Neural cell (in vitro differentiated cells): ENCODE data around the gene HOXB9. TPM values are rescaled to one million over a fixed set of nuclear protein-coding genes. Genes with fewer than 3 reads are reported as not detected.

ENCODE experiments used
- H2AFZ ChIP-seq: fragments of 200-600, 300-800 bp; sonication (generic), shearing (Covaris generic); 2 replicates; pipeline ENCODE4 v1.6.0; 2014; ENCODE audit warnings: low read depth, mild to moderate bottlenecking, antibody characterized with exemption, low read length, moderate library complexity
- H3F3A ChIP-seq: fragments of 200-600 bp; shearing (Covaris generic); 2 replicates; pipeline ENCODE4 v1.6.1; 2016; ENCODE audit warnings: mild to moderate bottlenecking, moderate library complexity, mixed read lengths, antibody characterized with exemption, low read length; ENCODE audit not compliant: insufficient read depth, poor library complexity, severe bottlenecking
- H3K27ac ChIP-seq: fragments of 200-600, 300-800 bp; sonication (generic), shearing (Covaris generic); 2 replicates; pipeline ENCODE4 v1.5.1; 2014; ENCODE audit warnings: mild to moderate bottlenecking, low read length, moderate library complexity
- H3K27me3 ChIP-seq: fragments of 300-800, 200-600 bp; sonication (generic), shearing (Covaris generic); 2 replicates; pipeline ENCODE4 v1.6.0; 2014; ENCODE audit warnings: mild to moderate bottlenecking, low read depth, low read length, moderate library complexity; ENCODE audit not compliant: insufficient read depth
- H3K36me3 ChIP-seq: fragments of 300-800, 200-600 bp; sonication (generic), shearing (Covaris generic); 2 replicates; pipeline ENCODE4 v1.5.1; 2014; ENCODE audit warnings: mild to moderate bottlenecking, antibody characterized with exemption, low read length, moderate library complexity; ENCODE audit not compliant: insufficient read depth
- H3K4me2 ChIP-seq: fragments of 300-800, 200-600 bp; sonication (generic), shearing (Covaris generic); 2 replicates; pipeline ENCODE4 v1.6.0; 2014; ENCODE audit warnings: mild to moderate bottlenecking, low read length
- H3K4me3 ChIP-seq: fragments of 300-800, 200-600 bp; sonication (generic), shearing (Covaris generic); 2 replicates; pipeline ENCODE4 v1.5.1; 2014; ENCODE audit warnings: mild to moderate bottlenecking, low read length, moderate library complexity
- H3K79me2 ChIP-seq: fragments of 200-600 bp; shearing (Covaris generic); replicated peaks from 2 replicates; pipeline ENCODE4 v1.6.0; 2014; ENCODE audit warnings: mild to moderate bottlenecking, low read length, moderate library complexity; ENCODE audit not compliant: insufficient read depth
- H3K9ac ChIP-seq: fragments of 300-800, 200-600 bp; sonication (generic), shearing (Covaris generic); 2 replicates; pipeline ENCODE4 v1.6.1; 2016; ENCODE audit warnings: mild to moderate bottlenecking, low read length, mixed read lengths
- H3K9me2 ChIP-seq: fragments of 200-600 bp; shearing (Covaris generic); 2 replicates; pipeline ENCODE4 v1.6.1; 2016; ENCODE audit warnings: mild to moderate bottlenecking, low read length, mixed read lengths; ENCODE audit not compliant: insufficient read depth
- H3K9me3 ChIP-seq: fragments of 200-600, 300-800 bp; sonication (generic), shearing (Covaris generic); 2 replicates; pipeline ENCODE4 v1.6.1; 2016; ENCODE audit warnings: mild to moderate bottlenecking, mixed run types, low read length, moderate library complexity, mixed read lengths
- H4K20me1 ChIP-seq: fragments of 200-600 bp; shearing (Covaris generic); 2 replicates; pipeline ENCODE4 v1.6.1; 2016; ENCODE audit warnings: mild to moderate bottlenecking, mixed run types; ENCODE audit not compliant: insufficient read depth
- CTCF ChIP-seq: fragments of 450-650 bp; IDR thresholded peaks from 2 replicates; pipeline ENCODE4 v1.5.1; 2014; ENCODE audit warnings: antibody characterized with exemption, mild to moderate bottlenecking, moderate library complexity; ENCODE audit not compliant: poor library complexity, severe bottlenecking
- EP300 ChIP-seq: fragments of 450-650 bp; conservative IDR thresholded peaks from 2 replicates; pipeline ENCODE4 v1.6.1; 2014; ENCODE audit warnings: antibody characterized with exemption, mild to moderate bottlenecking, moderate library complexity; ENCODE audit not compliant: poor library complexity, severe bottlenecking
- EZH2 ChIP-seq: fragments of 200-600, 300-800 bp; shearing (Covaris generic), sonication (generic); IDR thresholded peaks from 2 replicates; pipeline ENCODE4 v1.6.1; 2014; ENCODE audit warnings: antibody characterized with exemption, low read length, borderline replicate concordance, mild to moderate bottlenecking; ENCODE audit not compliant: insufficient read depth, poor library complexity, severe bottlenecking
- MXI1 ChIP-seq: fragments of 450-650 bp; conservative IDR thresholded peaks from 2 replicates; pipeline ENCODE4 v1.6.1; 2014; ENCODE audit warnings: antibody characterized with exemption, mild to moderate bottlenecking; ENCODE audit not compliant: poor library complexity, severe bottlenecking
- POLR2AphosphoS5 ChIP-seq: IDR thresholded peaks from 2 replicates; pipeline ENCODE4 v1.6.1; 2012
- RAD21 ChIP-seq: fragments of 450-650 bp; conservative IDR thresholded peaks from 2 replicates; pipeline ENCODE4 v1.6.1; 2014; ENCODE audit warnings: antibody characterized with exemption, mild to moderate bottlenecking, moderate library complexity
- REST ChIP-seq: IDR thresholded peaks from 2 replicates; pipeline ENCODE4 v1.6.1; 2012; ENCODE audit warnings: borderline replicate concordance
- SMC3 ChIP-seq: fragments of 450-650 bp; conservative IDR thresholded peaks from 2 replicates; pipeline ENCODE4 v1.6.1; 2014; ENCODE audit warnings: antibody characterized with exemption, mild to moderate bottlenecking, moderate library complexity; ENCODE audit not compliant: poor library complexity
- TAF1 ChIP-seq: IDR thresholded peaks from 2 replicates; pipeline ENCODE4 v1.6.1; 2012; ENCODE audit warnings: low read depth
- polyA plus RNA-seq: library from polyadenylated mRNA; depleted of rRNA; stranded (reverse); fragments of >200 nt; gene quantifications from 2 replicates; pipeline ENCODE4 v1.2.3, GENCODE V29; 2014

HOXB9 gene
- polyA plus RNA-seq, 1 donor from 2014 or later = not detected

GRCh38 chr17:48627118-48627597 lies 1.0 kb upstream of the HOXB9 start:
- no peak overlapping the region for H3K27ac ChIP-seq
- no peak overlapping the region for H2AFZ ChIP-seq
- no peaks in the 10 kb centered on the region for H3K9me2 ChIP-seq
- H3F3A ChIP-seq = no peaks in the 10 kb centered on the region
- H3K9me3 ChIP-seq = peaks cover 4% of the 10 kb centered on the region
- TF ChIP-seq EP300 (no peak), TAF1 (no peak), CTCF (no peak), SMC3 (no peak), POLR2AphosphoS5 (no peak), MXI1 (no peak)
- peaks cover 100% of the 10 kb centered on the region for H3K27me3 ChIP-seq
- no peaks in the 10 kb centered on the region for H4K20me1 ChIP-seq
- no peaks in the 10 kb centered on the region for H3K79me2 ChIP-seq
- no peak overlapping the region for H3K4me3 ChIP-seq
- no peak overlapping the region for H3K9ac ChIP-seq
- H3K4me2 ChIP-seq = no peak overlapping the region
- H3K36me3 ChIP-seq = no peaks in the 10 kb centered on the region

DNA sequence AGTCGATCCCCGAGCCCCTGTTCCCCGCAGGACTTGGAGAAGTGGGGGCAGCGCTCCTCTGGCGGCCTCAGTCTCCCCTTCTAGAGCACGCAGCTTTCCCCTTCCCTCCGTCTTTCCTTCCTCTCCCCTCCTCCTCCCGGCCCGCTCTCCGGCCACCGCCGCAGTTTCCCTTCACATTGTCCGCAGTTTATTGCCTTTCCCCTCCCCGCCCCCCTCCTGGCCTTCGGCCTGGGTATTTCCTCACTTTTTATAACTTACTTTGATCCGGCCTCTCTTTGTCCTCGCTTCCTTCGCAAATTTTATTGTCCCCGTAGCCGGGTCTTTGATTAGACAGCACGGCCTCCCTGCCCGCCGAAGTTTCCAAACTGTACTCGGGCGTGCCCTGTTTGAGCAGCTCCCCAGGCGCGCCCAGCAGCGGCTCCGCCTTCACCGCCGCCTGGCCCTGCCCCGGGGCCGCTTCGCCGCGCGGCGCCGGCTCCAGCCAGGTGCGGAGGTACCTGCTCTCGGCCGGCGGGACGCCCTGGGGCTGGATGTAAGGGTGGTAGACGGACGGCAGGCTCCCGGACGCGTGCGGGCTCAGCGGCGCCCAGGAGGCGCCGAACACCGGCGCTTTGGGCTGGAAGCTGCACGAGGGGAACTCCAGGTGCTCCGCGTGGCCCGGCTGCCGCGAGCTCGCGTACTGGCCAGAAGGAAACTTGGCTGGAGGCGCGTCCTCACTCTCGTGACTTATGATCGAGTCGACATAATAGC lies 488 bp downstream of the HOXB9 start:
- H3K27ac ChIP-seq = no peak overlapping the region
- H3K9ac ChIP-seq = no peak overlapping the region

GRCh38 chr17:48624544-48625494 lies 1.3 kb downstream of the HOXB9 start:
- no peak overlapping the region for H3K27ac ChIP-seq

More for the DNA sequence above, 488 bp downstream of the HOXB9 start:
- Histone ChIP-seq H4K20me1 (no peaks in the 10 kb centered on the region), H3K9me2 (no peaks in the 10 kb centered on the region), H3K36me3 (no peaks in the 10 kb centered on the region), H3F3A (no peaks in the 10 kb centered on the region), H3K27me3 (peaks cover 100% of the 10 kb centered on the region), H3K4me3 (no peak overlapping the region), H3K9me3 (peaks cover 8% of the 10 kb centered on the region), H3K79me2 (no peaks in the 10 kb centered on the region), H2AFZ (no peak overlapping the region), H3K4me2 (no peak overlapping the region)
- TF ChIP-seq EZH2 (peak; percentile 70), EP300 (no peak), TAF1 (no peak)

More at GRCh38 chr17:48624544-48625494, 1.3 kb downstream of the HOXB9 start:
- Histone ChIP-seq H3K4me2 (no peak overlapping the region), H3K9me2 (no peaks in the 10 kb centered on the region), H3K79me2 (no peaks in the 10 kb centered on the region), H3K9ac (no peak overlapping the region), H4K20me1 (no peaks in the 10 kb centered on the region), H3K4me3 (peak overlapping the region; percentile 39), H3K27me3 (peaks cover 100% of the 10 kb centered on the region), H3K36me3 (no peaks in the 10 kb centered on the region), H3K9me3 (peaks cover 8% of the 10 kb centered on the region), H2AFZ (no peak overlapping the region), H3F3A (no peaks in the 10 kb centered on the region)
- TF ChIP-seq EP300 (no peak), EZH2 (peak; percentile 68), RAD21 (no peak), MXI1 (no peak), POLR2AphosphoS5 (no peak), REST (no peak)
